Caco-2 (cell line): ENCODE data around the gene PHKB. TPM values are rescaled to one million over a fixed set of nuclear protein-coding genes. Genes with fewer than 3 reads are reported as not detected.
A peak's percentile ranks its signal among the peaks of the same experiment; 100 is the strongest.

ENCODE experiments used
- Bru-seq: library from RNA; stranded (reverse); fragments of 400-500 nt; gene quantifications from one replicate; lab custom pipeline; 2021; lab: Mats Ljungman, UMichigan
- BruChase-seq, 2 experiments: library from RNA; stranded (reverse); fragments of 400-500 nt; gene quantifications; one replicate each; lab custom pipeline; 2021; lab: Mats Ljungman, UMichigan
- BruUV-seq: library from RNA; stranded (reverse); fragments of 400-500 nt; replicated peaks from 2 replicates; lab custom pipeline; 2021; lab: Mats Ljungman, UMichigan
- CTCF ChIA-PET: fragments of 300-600 bp; sonication (Branson Sonifier 250); formaldehyde crosslinking; loops from one replicate; lab custom pipeline; 2022; ENCODE audit warnings: antibody characterized with exemption; lab: Charles Lee
- POLR2A ChIA-PET: fragments of 300-600 bp; sonication (Branson Sonifier 250); formaldehyde crosslinking; loops from one replicate; lab custom pipeline; 2022; ENCODE audit warnings: antibody characterized with exemption; lab: Charles Lee
- DNase-seq, 2 experiments: peaks; one replicate each; pipeline versions ENCODE4 v3.0.0 to v3.0.0-alpha.2; 2020 to 2022
- H3K27me3 ChIP-seq: replicated peaks from 2 replicates; pipeline ENCODE4 v1.6.0; 2011; ENCODE audit warnings: low read length; ENCODE audit not compliant: control insufficient read depth, insufficient read depth
- H3K36me3 ChIP-seq: 2 replicates; pipeline ENCODE4 v1.5.1; 2011; ENCODE audit warnings: low read length; ENCODE audit not compliant: control insufficient read depth, insufficient read depth
- H3K4me1 ChIP-seq: fragments of 250-450 bp; sonication (Bioruptor Pico); 2 replicates; pipeline ENCODE4 v1.5.1; 2020; ENCODE audit warnings: mild to moderate bottlenecking
- H3K4me3 ChIP-seq: 2 replicates; pipeline ENCODE4 v1.5.1; 2011; ENCODE audit warnings: low read depth, mild to moderate bottlenecking, control low read depth, low read length
- H3K9me3 ChIP-seq: fragments of 250-450 bp; sonication (Bioruptor Pico); 2 replicates; pipeline ENCODE4 v1.5.1; 2020; ENCODE audit warnings: mild to moderate bottlenecking, moderate library complexity
- H3K27ac Mint-ChIP-seq: one replicate; pipeline ENCODE4 v1.8.0; 2022; ENCODE audit warnings: mixed read lengths; ENCODE audit not compliant: unreplicated experiment
- H3K27me3 Mint-ChIP-seq: one replicate; pipeline ENCODE4 v1.8.0; 2022; ENCODE audit warnings: mixed read lengths; ENCODE audit not compliant: insufficient read depth, unreplicated experiment
- H3K36me3 Mint-ChIP-seq: one replicate; pipeline ENCODE4 v1.8.0; 2022; ENCODE audit warnings: mild to moderate bottlenecking, mixed read lengths; ENCODE audit not compliant: insufficient read depth, unreplicated experiment
- H3K4me1 Mint-ChIP-seq: one replicate; pipeline ENCODE4 v1.8.0; 2022; ENCODE audit warnings: low read depth, mixed read lengths; ENCODE audit not compliant: unreplicated experiment
- H3K4me3 Mint-ChIP-seq: one replicate; pipeline ENCODE4 v1.8.0; 2022; ENCODE audit warnings: mild to moderate bottlenecking, moderate library complexity, mixed read lengths; ENCODE audit not compliant: unreplicated experiment
- H3K9me3 Mint-ChIP-seq: one replicate; pipeline ENCODE4 v1.8.0; 2022; ENCODE audit warnings: mixed read lengths; ENCODE audit not compliant: unreplicated experiment
- CTCF ChIP-seq, 2 experiments: fragments of 200-600 bp in 1 of 2; IDR thresholded peaks; 1 replicate in 1 of 2; 2 replicates in 1 of 2; pipeline versions ENCODE4 v1.5.1 to v1.8.0; 2011 to 2022; ENCODE audit warnings: antibody characterized with exemption in 1 of 2, control low read depth in 1 of 2, inconsistent platforms in 1 of 2, low read depth in 1 of 2, low read length in 1 of 2, mild to moderate bottlenecking in 1 of 2, moderate library complexity in 1 of 2; ENCODE audit not compliant: insufficient read depth in 1 of 2, severe bottlenecking in 1 of 2, unreplicated experiment in 1 of 2
- intact Hi-C: fragments of 100-400 bp; cut with micrococcal nuclease; formaldehyde crosslinking; loops from one replicate; pipeline ENCODE4 v1.10.0; 2022; ENCODE audit not compliant: unreplicated experiment
- long read RNA-seq: library from polyadenylated mRNA; stranded (forward); transcript quantifications from one replicate; pipeline ENCODE4 v2.0.0, GENCODE V29; 2022
- total RNA-seq: library from RNA; stranded (reverse); gene quantifications from 2 replicates; pipeline ENCODE4 v1.2.3, GENCODE V29; 2022

Gene PHKB
- total RNA-seq (61.6 and 74.2 TPM in 2 replicates), Bru-seq, nascent RNA (percentile 75 among the genes with signal in this experiment), BruChase-seq, experiment 1, labeled RNA remaining after a 2-hour chase (percentile 70 among the genes with signal in this experiment), BruChase-seq, experiment 2, labeled RNA remaining after a 6-hour chase (percentile 66 among the genes with signal in this experiment)
- long read RNA-seq, full-length matches to known transcripts = 16 of 90 reads
- long read RNA-seq, partial matches to known transcripts = 8 of 90 reads
- long read RNA-seq, other reads (novel, unspliced or antisense) = 66 of 90 reads

DNA sequence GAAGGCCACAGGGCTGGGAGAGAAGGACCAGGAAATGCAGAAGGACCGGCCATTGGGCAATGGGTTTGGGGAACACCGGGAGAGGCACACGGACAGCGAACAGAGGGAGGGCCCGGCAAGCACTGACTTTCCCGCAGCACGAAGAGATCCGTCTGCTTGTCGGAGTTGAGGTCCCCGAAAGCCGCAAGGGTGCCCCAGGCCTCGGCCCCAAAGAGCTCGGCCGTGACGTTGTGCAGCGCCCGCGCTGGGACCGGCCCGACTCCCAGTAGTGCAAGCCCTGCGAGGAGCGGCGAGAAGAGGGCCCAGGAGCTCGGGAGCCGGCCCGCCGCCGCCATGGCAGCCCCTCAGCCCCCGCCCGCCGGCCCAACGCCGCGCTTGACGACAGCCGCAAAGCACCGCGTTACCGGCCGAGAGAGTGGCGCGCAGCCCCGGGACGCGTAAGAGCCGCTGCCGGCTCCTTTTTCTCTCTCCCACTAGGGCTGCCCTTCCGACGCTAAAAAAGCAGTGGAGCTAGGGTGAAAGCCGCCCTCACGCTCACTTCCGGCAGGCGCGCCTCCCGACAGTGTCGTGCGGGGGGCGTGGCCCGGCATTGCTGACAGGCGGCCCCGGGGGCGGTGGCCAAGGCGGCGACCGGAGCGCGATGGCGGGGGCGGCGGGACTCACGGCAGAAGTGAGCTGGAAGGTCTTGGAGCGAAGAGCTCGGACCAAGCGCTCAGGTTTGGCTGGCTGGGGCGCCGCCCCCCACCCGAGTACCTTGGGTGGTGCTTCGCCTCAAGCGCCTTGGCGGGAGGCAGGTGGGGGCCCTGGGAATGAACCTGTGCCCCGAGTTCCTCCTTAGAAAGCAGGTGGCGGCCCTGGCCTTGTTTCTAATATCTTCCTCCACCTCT is at the start of gene PHKB, which contains the start of gene ITFG1:
Gene PHKB, plus strand, starts transcription at position 621 of the 887 bp plus-strand sequence. Its CDS starts 20 bp downstream, at position 641.
Gene ITFG1, minus strand, starts transcription at position 353 of the 887 bp plus-strand sequence. Its CDS starts 18 bp downstream, at position 335.
- BruUV-seq = no TSS peak
- H3K27me3 Mint-ChIP-seq = no peaks in the 10 kb centered on the region
- peak within 1 kb of the TSS; percentile 79 for H3K4me3 ChIP-seq
- no peaks in the 10 kb centered on the region for H3K36me3 ChIP-seq
- POLR2A ChIA-PET = interaction anchor here (0.6 to 0.8 kb wide), 2 partner anchors 36 to 216 kb away, joined by 4 to 5 read pairs; no protein-coding TSS in a partner anchor
- H3K27me3 ChIP-seq = no peaks in the 10 kb centered on the region
- peak within 1 kb of the TSS; percentile 97 for H3K4me3 Mint-ChIP-seq
- H3K27ac Mint-ChIP-seq = peak within 1 kb of the TSS; percentile 99
- no peak for TF ChIP-seq CTCF (IDR thresholded peaks at IDR 0.05; ENCODE audit: insufficient read depth in 1 of 2, low read depth in 1 of 2, low read length in 1 of 2, severe bottlenecking in 1 of 2, unreplicated experiment in 1 of 2)
- intact Hi-C loops = loop anchor here (2.0 kb wide), 1 partner anchor 318 kb away; the partner anchor contains the start of gene NETO2
- CTCF ChIA-PET = interaction anchor here (1.5 to 1.9 kb wide), 2 partner anchors 202 to 317 kb away, joined by 4 to 5 read pairs; partner anchors contain the start of gene NETO2
- H3K4me1 Mint-ChIP-seq = peaks cover 14% of the 10 kb centered on the region
- peak; percentile 93 to 94 for DNase-seq
- H3K9me3 ChIP-seq = no peaks in the 10 kb centered on the region
- no peaks in the 10 kb centered on the region for H3K9me3 Mint-ChIP-seq
- peaks cover 42% of the 10 kb centered on the region for H3K36me3 Mint-ChIP-seq
- H3K4me1 ChIP-seq = peaks cover 13% of the 10 kb centered on the region; the same call in 1 of the 2 replicates

DNA sequence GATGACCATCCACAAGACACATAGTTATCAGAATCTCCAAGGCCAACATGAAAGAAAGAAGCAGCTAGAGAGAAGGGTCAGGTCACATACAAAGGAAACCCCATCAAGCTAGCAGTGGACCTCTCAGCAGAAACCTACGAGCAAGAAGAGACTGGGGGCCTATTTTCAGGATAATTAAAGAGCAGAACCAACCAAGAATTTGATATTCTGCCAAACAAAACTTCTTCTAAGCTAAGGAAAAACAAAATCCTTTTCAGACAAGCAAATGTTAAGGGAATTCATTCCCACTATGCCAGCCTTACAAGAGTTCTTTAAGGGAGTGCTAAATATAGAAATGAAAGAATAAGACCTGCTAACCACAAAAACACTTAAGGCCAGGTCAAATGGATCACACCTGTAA is 48.1 kb upstream of the PHKB start:
- no peak for TF ChIP-seq CTCF (IDR thresholded peaks at IDR 0.05; ENCODE audit: insufficient read depth in 1 of 2, low read depth in 1 of 2, low read length in 1 of 2, severe bottlenecking in 1 of 2, unreplicated experiment in 1 of 2)
- Histone ChIP-seq H3K4me3 (no peak overlapping the region), H3K27me3 (no peaks in the 10 kb centered on the region), H3K9me3 (no peaks in the 10 kb centered on the region), H3K36me3 (no peaks in the 10 kb centered on the region; the same call in 1 of the 2 replicates), H3K4me1 (no peaks in the 10 kb centered on the region)
- Mint-ChIP-seq H3K4me1 (no peaks in the 10 kb centered on the region), H3K36me3 (no peaks in the 10 kb centered on the region), H3K4me3 (no peak overlapping the region), H3K27ac (no peak overlapping the region), H3K27me3 (no peaks in the 10 kb centered on the region), H3K9me3 (no peaks in the 10 kb centered on the region)
- DNase-seq = no peak
- intact Hi-C loops = no loop called here
- BruUV-seq = no TSS peak
- CTCF ChIA-PET = interaction anchor here (0.6 kb wide), 1 partner anchor 40 kb away, joined by 4 read pairs; no protein-coding TSS in a partner anchor
- POLR2A ChIA-PET = no interaction called here

DNA sequence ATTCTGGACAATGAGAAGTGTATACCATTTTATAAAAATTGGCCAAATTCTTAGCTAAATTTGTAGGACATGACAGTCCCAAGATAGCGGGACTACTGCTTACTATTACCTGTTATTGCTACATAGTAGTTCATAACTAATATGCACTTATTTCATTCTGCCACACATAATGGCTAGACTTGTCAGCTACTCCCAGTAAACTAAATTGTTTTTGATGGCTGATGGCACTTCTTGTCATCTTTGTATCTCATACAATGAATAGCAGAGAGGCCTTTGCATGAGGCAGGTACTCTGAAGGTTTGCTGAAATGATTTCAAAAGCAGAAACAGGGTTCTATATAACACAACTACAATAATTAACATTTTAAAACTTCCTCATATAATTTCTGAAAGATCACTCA is 44.3 kb upstream of the PHKB start:
- ChIA-PET POLR2A (no interaction called here), CTCF (no interaction called here)
- Histone ChIP-seq H3K36me3 (no peaks in the 10 kb centered on the region; the same call in 1 of the 2 replicates), H3K4me3 (no peak overlapping the region), H3K4me1 (no peaks in the 10 kb centered on the region), H3K9me3 (no peaks in the 10 kb centered on the region), H3K27me3 (no peaks in the 10 kb centered on the region)
- Mint-ChIP-seq H3K27ac (no peak overlapping the region), H3K9me3 (no peaks in the 10 kb centered on the region), H3K27me3 (no peaks in the 10 kb centered on the region), H3K4me1 (no peaks in the 10 kb centered on the region), H3K4me3 (no peak overlapping the region), H3K36me3 (no peaks in the 10 kb centered on the region)
- no TSS peak for BruUV-seq
- DNase-seq = no peak
- TF ChIP-seq CTCF (IDR thresholded peaks at IDR 0.05; ENCODE audit: insufficient read depth in 1 of 2, low read depth in 1 of 2, low read length in 1 of 2, severe bottlenecking in 1 of 2, unreplicated experiment in 1 of 2) = no peak
- intact Hi-C loops = no loop called here
